ENCODE measurements around the gene RPRD2. TPM values are rescaled to one million over a fixed set of nuclear protein-coding genes. Genes with fewer than 3 reads are reported as not detected.
"Not testable (repeated sequence)": the region's sequence is repeated elsewhere in the genome, so short reads cannot be mapped to it uniquely, and the experiment has no call there.

RPRD2 gene
- total RNA-seq = 10 to 100 TPM; 23.0 to 26.9 TPM

- peak; percentile 95 for ATAC-seq (replicated peaks)
- no peaks in the 10 kb centered on the region for H3K27me3 Mint-ChIP-seq
- H3K4me1 Mint-ChIP-seq = peaks cover 13% of the 10 kb centered on the region
- H3K27ac Mint-ChIP-seq = peak within 1 kb of the TSS; percentile 99
- peaks cover 35% of the 10 kb centered on the region for H3K36me3 Mint-ChIP-seq (ENCODE audit: low read depth)
- no peaks in the 10 kb centered on the region for H3K9me3 Mint-ChIP-seq
- peak within 1 kb of the TSS; percentile 100 for H3K4me3 Mint-ChIP-seq
These were observed at the start of gene RPRD2 for GRCh38 chr1:150363426-150364230. Gene RPRD2, plus strand, starts transcription at chr1:150364147. Its CDS starts 568 bp downstream, at chr1:150364715.

GRCh38 chr1:150314691-150315090, 49.3 kb upstream of the RPRD2 start:
- not testable (repeated sequence) for H3K9me3 Mint-ChIP-seq; H3K27ac Mint-ChIP-seq; H3K4me3 Mint-ChIP-seq; H3K4me1 Mint-ChIP-seq; H3K27me3 Mint-ChIP-seq; H3K36me3 Mint-ChIP-seq (ENCODE audit: low read depth); ATAC-seq (replicated peaks)

DNA sequence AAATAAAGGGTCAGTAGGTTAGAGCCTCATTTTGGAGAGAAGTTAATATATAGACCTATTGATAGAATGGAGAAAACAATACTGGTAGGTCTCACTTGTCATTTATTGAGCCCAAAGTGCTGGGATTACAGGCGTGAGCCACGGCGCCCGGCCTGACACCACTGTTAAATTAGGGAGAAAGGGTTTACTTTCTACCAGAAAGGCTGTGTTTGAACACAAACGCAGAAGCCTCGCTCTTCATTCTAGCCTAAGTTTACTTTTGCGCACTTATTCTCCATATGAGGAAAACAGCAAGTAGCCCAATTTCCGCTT, 43.3 kb upstream of the RPRD2 start:
- H3K9me3 Mint-ChIP-seq = no peaks in the 10 kb centered on the region
- peaks cover 10% of the 10 kb centered on the region for H3K4me1 Mint-ChIP-seq
- peak overlapping the region; percentile 100 for H3K27ac Mint-ChIP-seq
- ATAC-seq (replicated peaks) = no peak
- peaks cover 43% of the 10 kb centered on the region for H3K36me3 Mint-ChIP-seq (ENCODE audit: low read depth)
- peak overlapping the region; percentile 100 for H3K4me3 Mint-ChIP-seq
- no peaks in the 10 kb centered on the region for H3K27me3 Mint-ChIP-seq

GRCh38 chr1:150321826-150322166, 42.2 kb upstream of the RPRD2 start:
- Mint-ChIP-seq H3K36me3 (ENCODE audit: low read depth) (peaks cover 55% of the 10 kb centered on the region), H3K4me3 (peak overlapping the region; percentile 100), H3K27ac (peak overlapping the region; percentile 100), H3K4me1 (peaks cover 10% of the 10 kb centered on the region), H3K27me3 (no peaks in the 10 kb centered on the region), H3K9me3 (no peaks in the 10 kb centered on the region)
- ATAC-seq (replicated peaks) = no peak

DNA sequence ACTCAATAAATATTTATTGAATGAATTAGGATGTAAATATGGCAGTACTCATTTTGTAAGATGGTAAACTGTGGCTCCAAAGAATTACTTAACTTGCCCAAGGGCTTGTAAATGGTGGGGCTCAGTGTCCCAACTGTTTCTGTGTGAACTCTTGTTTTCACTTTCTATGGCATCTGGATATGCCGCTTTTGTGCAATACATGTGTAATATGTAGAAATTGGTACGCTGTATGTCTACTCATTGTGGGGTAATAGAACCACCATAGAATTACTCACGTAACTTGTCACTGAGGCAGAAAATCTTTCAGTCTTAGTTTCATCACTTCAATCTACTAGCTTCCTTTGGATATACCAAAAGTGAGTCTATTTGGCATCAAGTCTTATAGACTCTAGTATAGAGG, 41.6 kb upstream of the RPRD2 start:
- ATAC-seq (replicated peaks) = peak; percentile 67
- H3K4me1 Mint-ChIP-seq = peaks cover 10% of the 10 kb centered on the region

DNA sequence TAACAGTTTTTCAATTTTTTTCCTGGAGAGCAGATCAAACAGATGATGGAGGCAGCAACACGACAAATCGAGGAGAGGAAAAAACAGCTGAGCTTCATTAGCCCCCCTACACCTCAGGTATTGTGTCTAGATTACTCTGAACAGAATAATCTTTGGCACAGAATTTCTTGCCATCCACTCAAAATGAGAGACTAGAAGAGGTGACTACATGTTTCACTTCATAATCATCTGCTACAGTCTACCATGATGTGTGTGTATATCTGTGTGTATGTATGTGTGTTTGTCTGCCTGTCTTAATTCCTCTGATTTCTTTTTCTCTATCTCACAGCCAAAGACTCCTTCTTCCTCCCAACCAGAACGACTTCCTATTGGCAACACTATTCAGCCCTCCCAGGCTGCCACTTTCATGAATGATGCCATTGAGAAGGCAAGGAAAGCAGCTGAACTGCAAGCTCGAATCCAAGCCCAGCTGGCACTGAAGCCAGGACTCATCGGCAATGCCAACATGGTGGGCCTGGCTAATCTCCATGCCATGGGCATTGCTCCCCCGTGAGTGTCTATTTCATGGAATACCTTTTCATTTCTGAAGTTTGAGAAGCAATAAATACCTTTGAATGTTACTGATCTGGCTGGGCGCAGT, 31.2 kb upstream of the RPRD2 start:
- Mint-ChIP-seq H3K27ac (no peak overlapping the region), H3K4me1 (no peaks in the 10 kb centered on the region), H3K4me3 (no peak overlapping the region), H3K27me3 (no peaks in the 10 kb centered on the region), H3K9me3 (no peaks in the 10 kb centered on the region), H3K36me3 (ENCODE audit: low read depth) (peaks cover 99% of the 10 kb centered on the region)
- no peak for ATAC-seq (replicated peaks)

More for the DNA sequence above, 41.6 kb upstream of the RPRD2 start:
- Mint-ChIP-seq H3K36me3 (ENCODE audit: low read depth) (peaks cover 60% of the 10 kb centered on the region), H3K27me3 (no peaks in the 10 kb centered on the region), H3K4me3 (peak overlapping the region; percentile 100), H3K9me3 (no peaks in the 10 kb centered on the region), H3K27ac (peak overlapping the region; percentile 100)

DNA sequence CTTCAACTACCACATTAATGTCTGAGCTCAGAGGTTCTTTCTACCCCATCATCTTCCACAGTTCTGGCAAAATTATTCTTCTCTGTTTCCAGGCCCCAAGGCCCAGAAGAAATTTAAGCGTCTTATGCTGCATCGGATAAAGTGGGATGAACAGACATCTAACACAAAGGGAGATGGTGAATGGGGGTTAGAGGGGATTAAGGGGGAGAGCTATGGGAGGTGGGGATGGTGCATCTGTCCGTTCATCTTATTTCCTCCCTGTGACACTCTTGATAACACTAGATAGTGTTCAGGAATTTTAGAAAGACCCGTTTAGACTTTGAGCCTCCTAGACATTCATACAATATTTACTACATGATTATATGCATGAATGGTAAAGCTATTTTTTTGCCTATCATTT, 17.6 kb upstream of the RPRD2 start:
- H3K4me3 Mint-ChIP-seq = no peak overlapping the region
- no peaks in the 10 kb centered on the region for H3K27me3 Mint-ChIP-seq
- ATAC-seq (replicated peaks) = no peak
- H3K36me3 Mint-ChIP-seq (ENCODE audit: low read depth) = peaks cover 97% of the 10 kb centered on the region
- H3K4me1 Mint-ChIP-seq = no peaks in the 10 kb centered on the region
- H3K27ac Mint-ChIP-seq = peak overlapping the region; percentile 56
- no peaks in the 10 kb centered on the region for H3K9me3 Mint-ChIP-seq

DNA sequence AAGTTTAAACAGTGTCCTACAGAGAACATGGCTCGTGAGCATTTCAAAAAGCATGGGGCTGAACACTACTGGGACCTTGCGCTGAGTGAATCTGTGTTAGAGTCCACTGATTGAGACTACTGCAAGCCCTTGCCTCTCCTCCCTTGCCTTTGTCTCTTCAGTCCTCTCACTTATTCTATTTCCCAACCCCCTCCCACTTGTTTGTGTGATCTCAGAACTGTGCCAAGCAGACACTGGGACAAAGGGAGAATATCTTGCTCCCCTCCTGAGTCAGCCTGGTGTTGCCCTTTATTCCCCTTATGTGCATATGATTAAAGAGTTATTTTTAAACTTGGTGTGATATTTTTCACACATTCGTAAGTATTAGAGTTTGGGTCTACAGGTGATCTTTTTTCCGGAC, 11.1 kb upstream of the RPRD2 start:
- H3K36me3 Mint-ChIP-seq (ENCODE audit: low read depth) = peaks cover 85% of the 10 kb centered on the region
- H3K4me3 Mint-ChIP-seq = no peak overlapping the region
- H3K27me3 Mint-ChIP-seq = no peaks in the 10 kb centered on the region
- no peak for ATAC-seq (replicated peaks)
- H3K27ac Mint-ChIP-seq = no peak overlapping the region
- H3K9me3 Mint-ChIP-seq = no peaks in the 10 kb centered on the region
- H3K4me1 Mint-ChIP-seq = no peaks in the 10 kb centered on the region

DNA sequence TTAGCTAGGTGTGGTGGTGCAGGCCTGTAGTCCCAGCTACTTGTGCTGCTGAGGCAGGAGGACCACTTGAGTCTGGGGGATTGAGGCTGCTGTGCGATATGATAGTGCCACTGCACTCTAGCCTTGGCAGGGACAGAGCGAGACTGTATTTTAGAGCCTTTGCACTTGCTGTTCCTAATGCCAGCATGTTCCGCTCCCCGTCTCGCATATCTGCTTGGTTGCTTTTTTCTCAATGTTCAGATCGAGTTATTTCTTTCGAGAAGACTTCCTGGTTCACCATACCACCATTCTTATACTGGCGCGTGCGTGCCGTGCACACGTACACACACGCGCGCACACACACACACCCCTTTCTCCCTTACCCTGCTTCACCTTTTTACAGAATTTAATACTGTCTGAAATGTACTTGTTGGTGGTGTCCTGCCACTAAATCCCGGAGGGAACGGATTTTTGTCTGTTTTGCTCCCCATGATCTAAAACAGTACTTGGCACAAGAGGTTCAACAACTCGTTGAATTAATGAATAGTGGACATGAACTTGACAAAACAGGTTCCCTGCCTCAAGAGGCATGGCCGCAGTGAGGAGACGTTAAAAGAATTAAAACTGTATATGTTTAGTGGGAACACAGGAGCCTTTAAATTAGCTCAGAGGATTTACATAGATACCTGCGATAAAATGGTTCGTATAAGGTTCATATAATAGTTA, 1.1 kb upstream of the RPRD2 start:
- H3K4me1 Mint-ChIP-seq = peaks cover 13% of the 10 kb centered on the region
- peak overlapping the region; percentile 100 for H3K4me3 Mint-ChIP-seq
- H3K27me3 Mint-ChIP-seq = no peaks in the 10 kb centered on the region
- ATAC-seq (replicated peaks) = no peak
- peaks cover 35% of the 10 kb centered on the region for H3K36me3 Mint-ChIP-seq (ENCODE audit: low read depth)
- peak overlapping the region; percentile 99 for H3K27ac Mint-ChIP-seq
- H3K9me3 Mint-ChIP-seq = no peaks in the 10 kb centered on the region

DNA sequence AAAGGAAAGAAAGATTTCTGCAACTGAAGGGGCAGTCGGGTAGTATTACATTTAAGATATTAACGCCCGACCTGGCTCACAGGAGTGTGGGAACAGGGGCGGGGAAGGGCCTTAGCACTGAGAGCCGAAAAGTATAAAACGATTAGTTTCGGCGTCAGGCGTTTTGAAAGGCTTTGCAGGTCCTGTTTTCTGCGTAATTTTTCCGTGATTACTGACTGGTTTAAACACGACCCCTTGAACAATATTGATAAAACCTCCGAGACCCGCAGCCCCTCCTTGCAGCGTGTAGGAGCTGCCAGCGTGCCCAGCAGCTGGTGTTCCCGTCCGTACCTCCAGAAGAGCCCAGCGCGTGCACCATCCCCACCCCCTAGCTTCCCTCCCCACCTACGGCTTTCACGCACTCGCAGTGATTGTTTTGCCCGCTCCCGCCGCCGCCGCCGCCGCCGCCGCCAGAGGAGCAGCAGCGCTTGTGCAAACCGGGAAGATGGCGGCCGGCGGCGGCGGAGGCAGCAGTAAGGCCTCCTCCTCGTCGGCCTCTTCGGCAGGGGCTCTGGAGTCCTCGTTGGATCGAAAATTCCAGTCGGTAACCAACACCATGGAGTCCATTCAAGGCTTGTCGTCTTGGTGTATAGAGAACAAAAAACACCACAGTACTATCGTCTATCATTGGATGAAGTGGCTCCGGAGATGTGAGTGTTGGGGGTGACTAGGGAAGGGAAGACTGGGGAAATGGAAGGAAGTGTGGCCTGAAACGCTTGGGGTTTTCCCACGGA, 470 bp downstream of the RPRD2 start:
- peak; percentile 34 for ATAC-seq (replicated peaks)
- H3K27me3 Mint-ChIP-seq = no peaks in the 10 kb centered on the region

GRCh38 chr1:150365941-150366340, 2.0 kb downstream of the RPRD2 start:
- H3K9me3 Mint-ChIP-seq = no peaks in the 10 kb centered on the region

More for the DNA sequence above, 470 bp downstream of the RPRD2 start:
- Mint-ChIP-seq H3K9me3 (no peaks in the 10 kb centered on the region), H3K27ac (peak overlapping the region; percentile 99), H3K4me1 (peaks cover 13% of the 10 kb centered on the region), H3K4me3 (peak overlapping the region; percentile 100), H3K36me3 (ENCODE audit: low read depth) (peaks cover 35% of the 10 kb centered on the region)

DNA sequence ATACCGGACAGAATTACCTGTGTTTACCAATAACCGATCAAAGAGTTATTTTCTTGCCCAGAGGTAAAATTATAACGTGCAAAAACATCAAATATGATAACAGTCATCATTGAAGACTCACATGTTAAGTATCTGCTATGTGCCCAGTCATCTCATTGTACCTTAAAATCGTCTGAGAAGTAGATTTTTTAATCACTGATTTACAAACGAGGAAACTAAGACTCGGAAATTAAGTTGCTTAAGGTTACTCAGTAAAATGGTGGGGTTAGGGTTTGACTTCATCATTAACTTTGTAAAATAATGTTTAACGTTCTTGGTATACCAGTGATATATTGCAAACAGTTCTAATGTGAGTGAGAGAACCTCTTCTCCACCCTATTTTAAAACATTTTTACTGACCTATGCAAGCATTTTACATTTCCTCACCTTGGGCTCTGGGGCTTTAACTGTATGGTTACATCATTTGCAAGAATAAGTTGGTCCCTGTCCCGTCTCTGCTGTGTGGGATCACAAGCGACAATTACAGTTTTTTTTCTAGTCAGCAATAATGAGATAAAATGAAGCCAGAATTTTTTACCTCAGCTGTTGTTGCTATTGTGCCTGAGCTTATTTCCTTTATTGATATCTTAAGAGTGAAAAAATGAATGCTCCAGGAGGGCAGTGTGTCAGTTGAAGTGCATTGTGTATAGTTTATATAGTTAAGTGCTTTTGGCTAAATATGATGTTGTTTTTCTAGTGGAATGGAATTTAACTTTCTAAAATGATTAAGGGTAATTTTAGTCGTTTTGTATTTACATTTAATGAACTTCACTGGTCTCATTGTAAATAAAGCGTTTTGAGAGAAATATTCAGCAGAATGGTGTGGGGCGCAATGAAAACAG, 2.7 kb downstream of the RPRD2 start:
- no peak for ATAC-seq (replicated peaks)
- Mint-ChIP-seq H3K27ac (peak overlapping the region; percentile 99), H3K27me3 (no peaks in the 10 kb centered on the region), H3K4me1 (peaks cover 19% of the 10 kb centered on the region), H3K9me3 (no peaks in the 10 kb centered on the region), H3K4me3 (peak overlapping the region; percentile 100), H3K36me3 (ENCODE audit: low read depth) (peaks cover 41% of the 10 kb centered on the region)

More at GRCh38 chr1:150365941-150366340, 2.0 kb downstream of the RPRD2 start:
- Mint-ChIP-seq H3K4me3 (peak overlapping the region; percentile 100), H3K36me3 (ENCODE audit: low read depth) (peaks cover 39% of the 10 kb centered on the region), H3K4me1 (peaks cover 17% of the 10 kb centered on the region), H3K27me3 (no peaks in the 10 kb centered on the region), H3K27ac (peak overlapping the region; percentile 99)
- no peak for ATAC-seq (replicated peaks)

- peaks cover 47% of the 10 kb centered on the region for H3K4me1 Mint-ChIP-seq
- H3K36me3 Mint-ChIP-seq (ENCODE audit: low read depth) = peaks cover 16% of the 10 kb centered on the region
- no peaks in the 10 kb centered on the region for H3K27me3 Mint-ChIP-seq
- H3K9me3 Mint-ChIP-seq = no peaks in the 10 kb centered on the region
- H3K4me3 Mint-ChIP-seq = peak overlapping the region; percentile 11
- peak overlapping the region; percentile 2 for H3K27ac Mint-ChIP-seq
- no peak for ATAC-seq (replicated peaks)
These were observed 7.2 kb downstream of the RPRD2 start for GRCh38 chr1:150371110-150371509.
